Immature natural killer cell (primary cell): ENCODE results near the gene SAMD1. TPM values are rescaled to one million over a fixed set of nuclear protein-coding genes. Genes with fewer than 3 reads are reported as not detected.

ENCODE experiments used
- DNase-seq, 3 donors: peaks; one replicate each; pipeline ENCODE4 v3.0.0; 2022; ENCODE audit warnings: mixed read lengths in 1 of 3
- H3K27ac Mint-ChIP-seq, 6 donors: one replicate each; pipeline ENCODE4 v1.8.0; 2020; ENCODE audit warnings: mixed read lengths in 6 of 6, mild to moderate bottlenecking in 5 of 6, inconsistent platforms in 4 of 6, moderate library complexity in 3 of 6
- H3K27me3 Mint-ChIP-seq, 3 donors: one replicate each; pipeline ENCODE4 v1.8.0; 2020 to 2021; ENCODE audit warnings: low read depth in 3 of 3, mild to moderate bottlenecking in 3 of 3, mixed read lengths in 3 of 3, moderate library complexity in 3 of 3, inconsistent platforms in 1 of 3
- H3K36me3 Mint-ChIP-seq, 3 donors: one replicate each; pipeline ENCODE4 v1.8.0; 2020; ENCODE audit warnings: mixed read lengths in 3 of 3, inconsistent platforms in 2 of 3, mild to moderate bottlenecking in 2 of 3
- H3K4me1 Mint-ChIP-seq, 2 donors: one replicate each; pipeline ENCODE4 v1.8.0; 2020; ENCODE audit warnings: inconsistent platforms in 2 of 2, mild to moderate bottlenecking in 2 of 2, mixed read lengths in 2 of 2, moderate library complexity in 1 of 2
- H3K4me3 Mint-ChIP-seq, 5 donors: one replicate each; pipeline ENCODE4 v1.8.0; 2020; ENCODE audit warnings: mild to moderate bottlenecking in 5 of 5, mixed read lengths in 5 of 5, inconsistent platforms in 3 of 5, moderate library complexity in 3 of 5
- H3K9me3 Mint-ChIP-seq, 6 donors: one replicate each; pipeline ENCODE4 v1.8.0; 2020; ENCODE audit warnings: mild to moderate bottlenecking in 6 of 6, mixed read lengths in 6 of 6, inconsistent platforms in 4 of 6, moderate library complexity in 3 of 6
- polyA plus RNA-seq, 3 donors: library from polyadenylated mRNA; unstranded; fragments of 300-500 nt; fragmentation: Illumina TruSeq; gene quantifications; one replicate each; pipeline ENCODE4 v1.2.3, GENCODE V29; 2021

Gene SAMD1
- 1 to 10 TPM in 2 of 3 donors, not detected in 1; 1.6 to 3.1 TPM for polyA plus RNA-seq

GRCh38 chr19:14090509-14091080, at the start of gene SAMD1:
SAMD1 (minus strand) TSS chr19:14090751.
- peaks cover 0 to 3% (median 0%) of the 10 kb centered on the region in 3 donors for H3K36me3 Mint-ChIP-seq
- H3K27me3 Mint-ChIP-seq, result peaks cover 11 to 21% (median 18%) of the 10 kb centered on the region in 3 donors
- peak within 1 kb of the TSS; percentile 99 to 100 (median 100) for H3K4me3 Mint-ChIP-seq

GRCh38 chr19:14139944-14140343, 49.4 kb upstream of the SAMD1 start:
- peaks cover 0 to 4% (median 0%) of the 10 kb centered on the region in 3 donors for H3K36me3 Mint-ChIP-seq
- peaks cover 2 to 9% (median 4%) of the 10 kb centered on the region in 3 donors for H3K27me3 Mint-ChIP-seq
- peaks cover 21 to 29% of the 10 kb centered on the region in 2 donors for H3K4me1 Mint-ChIP-seq
- peak overlapping the region in 3 of 5 donors; percentile 4 to 55 (median 34) for H3K4me3 Mint-ChIP-seq
- H3K27ac Mint-ChIP-seq, result peak overlapping the region in 5 of 6 donors; percentile 26 to 75 (median 63)
- no peak for DNase-seq
- H3K9me3 Mint-ChIP-seq, result no peaks in the 10 kb centered on the region

More at GRCh38 chr19:14090509-14091080, at the start of gene SAMD1:
- peaks cover 0 to 5% (median 0%) of the 10 kb centered on the region in 6 donors for H3K9me3 Mint-ChIP-seq
- H3K27ac Mint-ChIP-seq, result peak within 1 kb of the TSS; percentile 93 to 99 (median 98)
- DNase-seq, result peak in 2 of 3 donors; percentile 78 to 83
- peaks cover 18 to 22% of the 10 kb centered on the region in 2 donors for H3K4me1 Mint-ChIP-seq

GRCh38 chr19:14138576-14139265, 48.2 kb upstream of the SAMD1 start:
- peaks cover 24 to 36% of the 10 kb centered on the region in 2 donors for H3K4me1 Mint-ChIP-seq
- DNase-seq, result no peak
- H3K27ac Mint-ChIP-seq, result peak overlapping the region; percentile 14 to 89 (median 71)
- H3K36me3 Mint-ChIP-seq, result peaks cover 0 to 4% (median 0%) of the 10 kb centered on the region in 3 donors
- H3K9me3 Mint-ChIP-seq, result no peaks in the 10 kb centered on the region
- peak overlapping the region; percentile 59 to 85 (median 75) for H3K4me3 Mint-ChIP-seq
- H3K27me3 Mint-ChIP-seq, result peaks cover 2 to 13% (median 4%) of the 10 kb centered on the region in 3 donors

GRCh38 chr19:14136509-14137281, 46.1 kb upstream of the SAMD1 start, which contains the start of gene ASF1B:
ASF1B (minus strand) TSS chr19:14136589; CDS start chr19:14136456, 133 bp downstream.
- H3K27ac Mint-ChIP-seq, result peak within 1 kb of the TSS; percentile 88 to 99 (median 92)
- peaks cover 0 to 4% (median 0%) of the 10 kb centered on the region in 3 donors for H3K36me3 Mint-ChIP-seq
- peak within 1 kb of the TSS; percentile 85 to 96 (median 87) for H3K4me3 Mint-ChIP-seq
- peaks cover 2 to 13% (median 4%) of the 10 kb centered on the region in 3 donors for H3K27me3 Mint-ChIP-seq
- peaks cover 19 to 24% of the 10 kb centered on the region in 2 donors for H3K4me1 Mint-ChIP-seq
- H3K9me3 Mint-ChIP-seq, result no peaks in the 10 kb centered on the region
- peak; percentile 98 to 99 (median 99) for DNase-seq

- Mint-ChIP-seq H3K27me3 (peaks cover 2 to 13% (median 4%) of the 10 kb centered on the region in 3 donors), H3K9me3 (no peaks in the 10 kb centered on the region), H3K27ac (peak overlapping the region in 4 of 6 donors; percentile 53 to 79 (median 62)), H3K36me3 (peaks cover 0 to 4% (median 0%) of the 10 kb centered on the region in 3 donors), H3K4me1 (peaks cover 19 to 24% of the 10 kb centered on the region in 2 donors), H3K4me3 (peak overlapping the region; percentile 85 to 96 (median 87))
- no peak for DNase-seq
These were observed 45.5 kb upstream of the SAMD1 start for GRCh38 chr19:14135985-14136508.

- Mint-ChIP-seq H3K9me3 (no peaks in the 10 kb centered on the region), H3K27ac (peak overlapping the region in 4 of 6 donors; percentile 18 to 79 (median 40)), H3K36me3 (peaks cover 0 to 4% (median 0%) of the 10 kb centered on the region in 3 donors), H3K4me3 (peak overlapping the region; percentile 67 to 87 (median 78)), H3K4me1 (peaks cover 19 to 24% of the 10 kb centered on the region in 2 donors), H3K27me3 (peaks cover 2 to 13% (median 4%) of the 10 kb centered on the region in 3 donors)
- DNase-seq, result no peak
These were observed 44.8 kb upstream of the SAMD1 start for GRCh38 chr19:14135355-14135754.

GRCh38 chr19:14127929-14128509, 37.5 kb upstream of the SAMD1 start:
- Mint-ChIP-seq H3K4me1 (peaks cover 0 to 5% of the 10 kb centered on the region in 2 donors), H3K27me3 (peaks cover 0 to 3% (median 0%) of the 10 kb centered on the region in 3 donors), H3K36me3 (no peaks in the 10 kb centered on the region), H3K27ac (no peak overlapping the region), H3K9me3 (no peaks in the 10 kb centered on the region), H3K4me3 (no peak overlapping the region)
- no peak for DNase-seq

GRCh38 chr19:14127176-14127575, 36.6 kb upstream of the SAMD1 start:
- Mint-ChIP-seq H3K4me3 (no peak overlapping the region), H3K36me3 (no peaks in the 10 kb centered on the region), H3K9me3 (no peaks in the 10 kb centered on the region), H3K27ac (no peak overlapping the region), H3K27me3 (peaks cover 0 to 3% (median 0%) of the 10 kb centered on the region in 3 donors), H3K4me1 (peaks cover 0 to 5% of the 10 kb centered on the region in 2 donors)
- DNase-seq, result no peak

- H3K4me3 Mint-ChIP-seq, result no peak overlapping the region
- H3K27ac Mint-ChIP-seq, result peak overlapping the region in 1 of 6 donors; percentile 61
These were observed 32.4 kb upstream of the SAMD1 start for GRCh38 chr19:14122924-14123323.

GRCh38 chr19:14120497-14120780, 29.9 kb upstream of the SAMD1 start:
- Mint-ChIP-seq H3K4me1 (peaks cover 26 to 28% of the 10 kb centered on the region in 2 donors), H3K36me3 (no peaks in the 10 kb centered on the region), H3K9me3 (peaks cover 0 to 1% (median 0%) of the 10 kb centered on the region in 6 donors), H3K4me3 (no peak overlapping the region), H3K27me3 (peaks cover 5 to 9% (median 8%) of the 10 kb centered on the region in 3 donors), H3K27ac (peak overlapping the region in 1 of 6 donors; percentile 66)
- no peak for DNase-seq

More at GRCh38 chr19:14122924-14123323, 32.4 kb upstream of the SAMD1 start:
- H3K9me3 Mint-ChIP-seq, result no peaks in the 10 kb centered on the region
- no peaks in the 10 kb centered on the region for H3K36me3 Mint-ChIP-seq
- peaks cover 3 to 6% (median 3%) of the 10 kb centered on the region in 3 donors for H3K27me3 Mint-ChIP-seq
- peaks cover 12 to 13% of the 10 kb centered on the region in 2 donors for H3K4me1 Mint-ChIP-seq
- DNase-seq, result no peak

- peaks cover 28 to 29% of the 10 kb centered on the region in 2 donors for H3K4me1 Mint-ChIP-seq
- peaks cover 0 to 1% (median 0%) of the 10 kb centered on the region in 6 donors for H3K9me3 Mint-ChIP-seq
- peak overlapping the region in 4 of 6 donors; percentile 60 to 100 (median 100) for H3K27ac Mint-ChIP-seq
- H3K4me3 Mint-ChIP-seq, result no peak overlapping the region
- no peaks in the 10 kb centered on the region for H3K36me3 Mint-ChIP-seq
- H3K27me3 Mint-ChIP-seq, result peaks cover 5 to 9% (median 8%) of the 10 kb centered on the region in 3 donors
- no peak for DNase-seq
These were observed 29.3 kb upstream of the SAMD1 start for GRCh38 chr19:14119644-14120496.

- peaks cover 5 to 9% (median 7%) of the 10 kb centered on the region in 3 donors for H3K27me3 Mint-ChIP-seq
- H3K4me1 Mint-ChIP-seq, result peaks cover 29% of the 10 kb centered on the region in 2 donors
- no peak for DNase-seq
- H3K36me3 Mint-ChIP-seq, result no peaks in the 10 kb centered on the region
- peaks cover 0 to 1% (median 0%) of the 10 kb centered on the region in 6 donors for H3K9me3 Mint-ChIP-seq
- H3K4me3 Mint-ChIP-seq, result peak overlapping the region; percentile 93 to 98 (median 95)
- H3K27ac Mint-ChIP-seq, result peak overlapping the region; percentile 97 to 100 (median 100)
These were observed 28.6 kb upstream of the SAMD1 start for GRCh38 chr19:14119146-14119545.
